Measurements from ENCODE around the gene AQP5. TPM values are rescaled to one million over a fixed set of nuclear protein-coding genes. Genes with fewer than 3 reads are reported as not detected.

The AQP5 gene
- total RNA-seq, 1 experiment from 2014 or later: not detected

- no peak for DNase-seq (ENCODE audit: low spot score)
Observed at GRCh38 chr12:49932023-49932422, 29.6 kb upstream of the AQP5 start.

- no peak for DNase-seq (ENCODE audit: low spot score)
Observed at GRCh38 chr12:49932533-49933130, 29.0 kb upstream of the AQP5 start.

DNA sequence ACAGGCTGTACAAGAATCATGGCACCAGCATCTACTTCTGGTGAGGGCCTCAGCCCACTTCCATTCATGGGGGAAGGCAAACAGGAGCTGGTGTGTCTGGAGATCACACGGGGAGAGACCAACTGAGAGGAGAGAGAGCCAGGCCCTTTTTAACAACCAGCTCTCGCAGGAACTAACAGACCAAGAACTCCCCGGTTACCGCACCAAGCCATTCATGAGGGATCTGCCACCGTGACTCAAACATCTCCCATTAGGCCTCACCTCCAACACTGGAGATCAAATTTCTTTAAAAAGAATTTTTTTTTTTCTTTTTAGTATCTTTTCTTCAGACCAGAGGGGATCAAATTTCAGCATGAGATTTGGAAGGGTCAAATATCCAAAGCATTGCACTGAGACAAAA lies 27.9 kb upstream of the AQP5 start:
- no peak for DNase-seq (ENCODE audit: low spot score)

- no peak for DNase-seq (ENCODE audit: low spot score)
Observed at GRCh38 chr12:49934505-49934904, 27.2 kb upstream of the AQP5 start.

- DNase-seq (ENCODE audit: low spot score): no peak
Observed at GRCh38 chr12:49936925-49937324, 24.7 kb upstream of the AQP5 start.

- no peak for DNase-seq (ENCODE audit: low spot score)
Observed at GRCh38 chr12:49937639-49938300, 23.9 kb upstream of the AQP5 start.

DNA sequence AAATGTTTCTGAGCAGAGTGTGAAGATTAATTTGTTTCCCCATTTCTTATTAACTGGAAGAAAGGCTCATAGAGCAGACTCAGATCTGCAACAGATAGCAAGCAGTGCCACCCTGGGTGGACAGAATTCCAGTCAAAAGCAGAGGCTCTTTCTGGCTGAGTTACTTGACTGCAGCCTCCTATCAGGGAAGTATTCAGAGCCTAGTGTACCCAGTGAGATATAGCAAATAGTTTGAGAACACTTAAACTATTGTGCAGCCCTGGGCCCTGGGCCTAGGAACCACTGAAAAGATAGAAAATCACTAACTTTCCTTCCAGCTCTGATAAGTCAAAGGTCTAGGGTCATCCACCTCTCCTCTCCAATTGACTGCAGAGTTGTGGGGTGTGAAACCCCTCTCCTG lies 22.4 kb upstream of the AQP5 start:
- DNase-seq (ENCODE audit: low spot score): no peak

DNA sequence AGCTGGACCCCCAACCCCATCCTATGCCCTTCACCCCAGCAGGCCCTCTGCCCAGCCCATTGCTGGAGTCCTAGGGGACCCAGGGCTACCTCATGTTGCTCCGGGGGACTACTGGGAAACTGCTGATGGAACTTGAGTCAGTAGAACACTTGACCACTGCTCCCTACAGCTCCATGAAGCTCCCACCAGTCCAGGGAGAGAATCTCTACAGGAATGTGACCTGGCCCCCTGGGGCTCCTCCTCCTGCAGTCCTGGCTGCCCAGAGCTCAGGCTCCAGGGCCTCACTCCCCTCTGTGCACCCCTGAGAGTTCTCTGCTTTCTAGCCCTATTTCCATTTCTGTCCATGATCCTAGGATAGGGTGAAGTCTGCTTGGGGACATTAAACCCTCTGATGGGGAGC lies 22.0 kb upstream of the AQP5 start:
- no peak for DNase-seq (ENCODE audit: low spot score)

GRCh38 chr12:49941556-49942511 lies 19.8 kb upstream of the AQP5 start:
- no peak for DNase-seq (ENCODE audit: low spot score)

DNA sequence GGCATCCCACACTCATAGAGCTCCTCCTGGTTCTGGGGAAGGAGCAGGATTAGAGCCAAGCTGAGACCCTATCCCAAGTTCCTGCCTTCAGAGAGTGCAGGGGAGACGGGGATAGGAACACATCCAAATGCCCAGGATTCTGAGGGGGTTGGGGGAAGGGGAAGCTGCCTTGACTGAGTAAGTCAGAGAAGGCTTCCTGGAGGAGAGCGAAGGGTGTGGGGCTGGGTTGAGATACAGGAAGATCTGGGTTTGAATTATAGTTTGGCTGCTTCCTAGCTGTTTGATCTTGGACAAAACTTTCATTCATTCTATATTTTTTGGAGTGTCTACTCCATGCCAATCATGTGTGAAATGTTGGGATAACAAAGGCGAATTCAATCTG lies 19.2 kb upstream of the AQP5 start:
- DNase-seq (ENCODE audit: low spot score): no peak

DNA sequence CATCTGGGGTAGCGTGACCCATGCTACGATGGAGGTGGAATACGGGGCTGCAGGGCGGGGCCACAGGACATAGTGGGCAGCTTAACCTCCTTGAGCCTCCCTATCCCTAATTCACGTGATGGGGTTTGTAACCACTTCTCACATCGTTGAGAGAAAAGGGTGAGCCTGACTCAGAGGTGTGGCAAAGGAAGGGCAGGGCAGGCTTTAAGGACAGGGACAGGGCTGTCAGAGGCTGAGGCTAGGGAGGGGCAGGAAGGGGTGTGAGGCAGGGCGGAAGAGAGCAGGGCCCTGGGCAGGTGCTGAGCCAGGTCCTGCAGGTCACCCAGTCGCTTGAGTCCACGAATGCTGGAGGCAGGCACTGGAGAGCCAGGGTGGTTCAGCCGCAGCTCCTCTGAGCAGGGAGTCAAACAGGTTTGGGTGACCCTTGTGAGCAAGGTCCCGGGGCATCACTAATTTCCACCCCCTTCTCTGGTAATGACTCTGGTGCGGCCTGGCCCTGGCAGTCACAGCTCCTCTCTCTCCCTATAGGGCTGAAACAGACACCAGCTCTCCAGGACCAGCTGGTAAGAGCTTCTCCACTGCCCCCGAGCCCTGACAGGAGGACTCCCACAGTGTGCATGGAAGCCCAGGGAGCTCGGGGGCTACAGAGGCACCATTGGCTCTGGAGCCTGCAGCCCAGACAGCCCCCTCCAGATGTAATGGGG lies 18.6 kb upstream of the AQP5 start:
- no peak for DNase-seq (ENCODE audit: low spot score)

DNA sequence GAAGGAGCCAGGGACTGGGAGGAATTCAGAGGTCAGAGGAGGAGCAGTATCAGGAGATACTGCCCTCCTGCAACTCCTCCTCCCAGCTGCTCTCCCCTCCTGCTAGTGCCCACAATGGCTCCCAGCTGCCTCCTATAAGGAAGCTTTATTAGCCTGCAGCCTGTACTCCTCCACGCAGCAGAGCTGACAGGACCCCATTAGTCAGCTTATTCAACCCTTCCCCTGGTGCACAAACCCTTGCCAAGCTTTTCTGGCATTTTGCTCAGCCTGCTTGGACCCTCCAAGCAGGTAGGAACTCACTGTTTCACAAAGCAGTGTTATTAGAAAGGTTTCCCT lies 18.1 kb upstream of the AQP5 start:
- DNase-seq (ENCODE audit: low spot score): no peak

GRCh38 chr12:49944046-49944445 lies 17.6 kb upstream of the AQP5 start:
- no peak for DNase-seq (ENCODE audit: low spot score)

DNA sequence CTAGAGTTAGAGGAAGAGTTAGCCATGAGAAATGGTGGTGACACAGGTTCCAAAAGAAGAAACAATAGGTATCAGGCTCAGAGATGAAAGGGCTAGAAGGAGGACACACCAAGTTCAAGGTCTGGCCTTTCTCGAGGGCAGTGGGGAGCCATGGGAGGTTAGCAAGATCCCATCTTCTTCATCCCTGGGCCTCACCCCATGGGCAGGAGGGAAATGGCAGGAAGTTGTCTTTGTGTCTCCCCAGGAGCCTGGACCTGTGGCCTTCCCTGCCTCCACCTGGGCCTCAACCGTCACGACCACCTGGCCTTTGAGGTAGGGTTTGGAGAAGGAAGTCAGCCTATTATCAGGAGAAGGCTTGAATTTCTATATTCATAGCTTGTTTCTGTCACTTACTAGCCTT lies 17.0 kb upstream of the AQP5 start:
- no peak for DNase-seq (ENCODE audit: low spot score)

DNA sequence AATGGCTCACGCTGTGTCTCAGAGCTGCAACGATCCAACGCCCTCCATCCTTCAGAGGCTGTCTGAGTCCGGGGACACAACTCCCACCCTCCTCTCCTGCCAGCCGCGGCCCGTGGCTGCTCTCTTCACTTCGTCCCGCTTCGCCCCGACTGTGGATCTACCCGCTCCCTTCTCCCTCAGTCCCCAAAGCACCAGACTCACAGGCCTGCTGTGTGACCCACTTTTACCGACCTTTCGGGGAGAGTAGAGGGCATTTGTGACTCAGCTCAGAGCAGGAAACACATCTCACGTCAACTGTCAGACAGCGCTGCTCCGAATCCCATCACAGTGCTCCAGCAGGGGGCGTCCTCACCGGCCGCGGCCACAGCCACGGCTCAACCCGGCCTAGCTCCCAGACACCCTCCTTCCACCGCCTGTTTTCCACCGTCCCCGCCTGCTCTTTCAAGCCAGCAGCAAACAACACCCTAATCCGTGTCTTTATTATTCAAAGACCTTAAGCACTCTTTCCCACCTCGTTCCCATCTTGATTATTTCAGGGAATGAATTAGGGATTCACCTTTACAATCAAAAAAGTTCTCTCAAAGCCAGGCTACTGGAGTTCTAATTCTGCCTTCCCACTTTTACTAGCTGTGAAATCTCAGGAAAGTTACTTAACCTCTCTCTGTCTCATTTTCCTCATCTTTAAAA lies 16.1 kb upstream of the AQP5 start:
- peak; percentile 68 for DNase-seq (ENCODE audit: low spot score)

- no peak for DNase-seq (ENCODE audit: low spot score)
Observed at GRCh38 chr12:49946086-49946485, 15.6 kb upstream of the AQP5 start.

DNA sequence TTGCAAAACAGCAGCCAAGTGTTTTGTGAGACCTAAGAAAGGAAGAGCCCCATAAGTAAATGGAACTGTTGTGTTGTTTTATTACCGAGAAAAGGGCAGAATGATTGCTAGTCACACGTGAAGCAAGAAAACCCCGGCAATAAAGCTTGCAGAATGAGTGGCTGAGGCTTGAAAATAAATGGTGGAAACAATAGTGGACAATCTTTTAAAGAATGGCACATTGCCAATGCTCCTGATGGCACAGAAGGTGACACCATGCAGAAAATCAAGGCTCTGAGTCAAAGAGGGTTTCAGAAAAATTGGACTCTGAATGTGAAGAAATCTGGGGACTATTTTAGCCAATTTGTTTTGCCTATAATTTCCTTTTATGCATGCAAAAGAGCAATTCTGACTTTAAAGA lies 15.2 kb upstream of the AQP5 start:
- no peak for DNase-seq (ENCODE audit: low spot score)

DNA sequence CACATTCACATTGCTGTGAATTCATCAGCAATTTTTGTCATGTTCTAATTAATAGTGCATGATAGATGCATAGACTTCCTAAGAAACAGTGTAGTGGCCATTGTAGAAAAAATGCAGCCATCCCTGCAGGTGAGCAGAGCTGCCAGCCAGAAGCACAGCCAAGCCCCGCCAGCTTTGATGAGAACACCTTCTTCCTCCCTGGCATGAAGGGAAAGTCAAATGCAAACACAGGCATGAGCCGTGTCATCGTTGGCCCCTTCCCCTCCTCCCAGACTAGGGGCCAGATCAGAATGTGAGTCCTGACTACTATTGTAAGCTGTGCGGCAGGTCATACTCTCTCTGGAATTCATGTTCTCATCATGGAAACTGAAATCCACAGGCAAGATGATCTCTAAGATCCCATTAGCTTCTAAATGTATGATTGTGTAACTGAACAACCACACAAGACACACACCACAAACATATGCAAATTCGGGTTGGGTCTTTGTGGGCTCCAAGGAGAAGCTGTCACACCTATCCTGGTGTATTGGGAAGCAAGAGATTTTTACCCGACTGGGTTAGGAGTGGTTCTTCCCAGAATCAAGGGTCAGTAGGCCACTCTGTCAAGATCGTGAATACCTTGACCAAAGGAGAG lies 14.0 kb upstream of the AQP5 start:
- DNase-seq (ENCODE audit: low spot score): no peak

- no peak for DNase-seq (ENCODE audit: low spot score)
Observed at GRCh38 chr12:49948866-49949845, 12.5 kb upstream of the AQP5 start.

DNA sequence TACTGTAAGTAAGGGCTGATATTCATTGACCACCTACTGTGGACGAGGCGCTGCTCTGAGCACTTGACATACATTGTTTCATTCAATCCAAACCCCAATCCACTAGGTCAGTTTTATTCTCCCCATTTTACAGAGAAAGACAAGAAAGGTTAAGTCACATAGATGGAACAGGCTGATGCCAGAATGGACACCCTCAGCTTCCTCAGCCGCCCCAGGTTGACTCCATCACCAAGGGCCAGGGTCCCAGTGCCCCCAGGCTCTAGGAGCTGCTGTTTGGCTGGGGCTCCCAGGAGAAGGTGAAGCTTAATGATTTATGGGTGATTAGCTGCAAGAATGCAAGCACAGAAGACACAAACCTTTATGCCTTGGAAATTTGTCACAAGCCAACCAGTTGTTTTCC lies 11.8 kb upstream of the AQP5 start:
- DNase-seq (ENCODE audit: low spot score): no peak

All from H4 (cell line).